ENCODE results near the gene LIMS2.

- TF ChIP-seq POLR2A (IDR thresholded peaks at IDR 0.05; ENCODE audit: low read length) (no peak), GATA1 (IDR thresholded peaks at IDR 0.05; ENCODE audit: low read depth, low read length) (no peak)
These were observed 41.7 kb downstream of the LIMS2 start for GRCh38 chr2:127633556-127634065.

All from erythroblast (primary cell).